NT2/D1 (cell line): ENCODE measurements around the gene CEP164.

Source experiments
- SUZ12 ChIP-seq: IDR thresholded peaks from 2 replicates; pipeline ENCODE4 v1.6.1; 2011; ENCODE audit not compliant: insufficient read length, insufficient read depth; ENCODE audit errors: extremely low read depth
- ZNF274 ChIP-seq: IDR thresholded peaks from 2 replicates; pipeline ENCODE4 v1.6.1; 2011; ENCODE audit warnings: mild to moderate bottlenecking, low read depth, low read length

DNA sequence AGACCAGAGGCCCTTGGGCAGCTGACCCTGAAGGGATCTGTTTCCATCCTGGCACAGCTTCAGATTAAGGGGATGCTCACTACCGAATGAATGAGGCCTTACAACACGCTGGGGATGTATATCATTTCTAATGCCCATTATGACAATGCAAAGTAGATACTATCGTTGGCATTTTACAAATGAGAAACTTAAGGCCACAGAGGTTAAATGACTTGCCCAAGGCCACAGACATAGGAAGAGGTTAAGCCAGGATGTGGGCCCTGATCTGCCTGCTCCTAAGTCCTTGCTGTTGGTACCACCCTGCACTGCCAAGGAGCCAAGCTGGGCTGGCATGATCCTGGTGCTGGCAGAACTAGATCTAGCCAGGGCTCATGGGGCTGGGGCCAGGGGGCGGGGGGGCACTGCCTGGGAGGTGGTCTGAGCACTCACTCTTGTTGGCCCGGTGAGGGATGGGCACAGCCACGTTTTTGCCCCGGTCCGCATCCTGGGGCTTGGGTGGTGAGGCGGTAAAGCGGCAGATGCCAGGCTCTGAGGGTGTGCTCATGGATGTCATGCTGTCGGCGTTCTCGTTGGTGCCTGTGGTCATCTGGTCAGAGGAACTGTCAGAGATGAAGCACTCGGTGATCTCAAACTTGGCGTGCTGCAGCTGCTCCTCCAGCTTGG lies 102.8 kb downstream of the CEP164 start:
- TF ChIP-seq SUZ12 = no peak
- no peak for TF ChIP-seq ZNF274
